Amygdala (tissue), 56 donors: ENCODE results near the gene ADGRA3.
"Not testable (repeated sequence)": the region's sequence is repeated elsewhere in the genome, so short reads cannot be mapped to it uniquely, and the experiment has no call there.

Experiments
- DNase-seq, 56 donors: peaks; one replicate each; lab custom pipeline; 2025; lab: John Stamatoyannopoulos, UW

ADGRA3 gene

GRCh38 chr4:22389240-22389870, 126.5 kb downstream of the ADGRA3 start:
- DNase-seq: peak in 32 of 56 donors; percentile 0 to 66 (median 12)

- DNase-seq: peak in 1 of 56 donors; percentile 4
Observed at GRCh38 chr4:22385611-22386011, 130.3 kb downstream of the ADGRA3 start.

- DNase-seq: no peak
Observed at GRCh38 chr4:22384154-22384553, 131.7 kb downstream of the ADGRA3 start.

- DNase-seq: not testable (repeated sequence)
Observed at GRCh38 chr4:22382216-22382615, 133.7 kb downstream of the ADGRA3 start.

- no peak for DNase-seq
Observed at GRCh38 chr4:22372986-22373385, 142.9 kb downstream of the ADGRA3 start.

GRCh38 chr4:22369901-22370562, 145.8 kb downstream of the ADGRA3 start:
- no peak for DNase-seq

GRCh38 chr4:22363787-22364186, 152.1 kb downstream of the ADGRA3 start:
- DNase-seq: no peak

- DNase-seq: no peak
Observed at GRCh38 chr4:22363036-22363435, 152.8 kb downstream of the ADGRA3 start.

- DNase-seq: peak in 4 of 56 donors; percentile 3 to 23 (median 8)
Observed at GRCh38 chr4:22356987-22357596, 158.8 kb downstream of the ADGRA3 start.

- DNase-seq: no peak
Observed at GRCh38 chr4:22348410-22348809, 167.5 kb downstream of the ADGRA3 start.

GRCh38 chr4:22345678-22346077, 170.2 kb downstream of the ADGRA3 start:
- DNase-seq: peak in 8 of 56 donors; percentile 2 to 49 (median 10)

GRCh38 chr4:22345055-22345454, 170.8 kb downstream of the ADGRA3 start:
- DNase-seq: no peak

- no peak for DNase-seq
Observed at GRCh38 chr4:22343606-22344005, 172.3 kb downstream of the ADGRA3 start.

GRCh38 chr4:22339491-22339890, 176.4 kb downstream of the ADGRA3 start:
- DNase-seq: peak in 6 of 56 donors; percentile 3 to 39 (median 22)

GRCh38 chr4:22338796-22339195, 177.1 kb downstream of the ADGRA3 start:
- DNase-seq: peak in 1 of 56 donors; percentile 8
